GM12864 (cell line): Measurements from ENCODE around the gene ZMAT5.

ENCODE experiments used
- DNase-seq: peaks from one replicate; pipeline ENCODE4 v3.0.0-alpha.2; 2011; ENCODE audit warnings: low read depth
- H3K4me3 ChIP-seq: 2 replicates; pipeline ENCODE4 v1.5.1; 2011; ENCODE audit warnings: mild to moderate bottlenecking, low read depth, low read length, control low read depth
- TF ChIP-seq, protein P1 (sequence below): IDR thresholded peaks from 2 replicates; pipeline ENCODE4 v1.5.1; 2011; ENCODE audit warnings: low read depth, mild to moderate bottlenecking, moderate library complexity, low read length, control low read depth, inconsistent platforms; ENCODE audit errors: missing control alignments

The ZMAT5 gene

DNA sequence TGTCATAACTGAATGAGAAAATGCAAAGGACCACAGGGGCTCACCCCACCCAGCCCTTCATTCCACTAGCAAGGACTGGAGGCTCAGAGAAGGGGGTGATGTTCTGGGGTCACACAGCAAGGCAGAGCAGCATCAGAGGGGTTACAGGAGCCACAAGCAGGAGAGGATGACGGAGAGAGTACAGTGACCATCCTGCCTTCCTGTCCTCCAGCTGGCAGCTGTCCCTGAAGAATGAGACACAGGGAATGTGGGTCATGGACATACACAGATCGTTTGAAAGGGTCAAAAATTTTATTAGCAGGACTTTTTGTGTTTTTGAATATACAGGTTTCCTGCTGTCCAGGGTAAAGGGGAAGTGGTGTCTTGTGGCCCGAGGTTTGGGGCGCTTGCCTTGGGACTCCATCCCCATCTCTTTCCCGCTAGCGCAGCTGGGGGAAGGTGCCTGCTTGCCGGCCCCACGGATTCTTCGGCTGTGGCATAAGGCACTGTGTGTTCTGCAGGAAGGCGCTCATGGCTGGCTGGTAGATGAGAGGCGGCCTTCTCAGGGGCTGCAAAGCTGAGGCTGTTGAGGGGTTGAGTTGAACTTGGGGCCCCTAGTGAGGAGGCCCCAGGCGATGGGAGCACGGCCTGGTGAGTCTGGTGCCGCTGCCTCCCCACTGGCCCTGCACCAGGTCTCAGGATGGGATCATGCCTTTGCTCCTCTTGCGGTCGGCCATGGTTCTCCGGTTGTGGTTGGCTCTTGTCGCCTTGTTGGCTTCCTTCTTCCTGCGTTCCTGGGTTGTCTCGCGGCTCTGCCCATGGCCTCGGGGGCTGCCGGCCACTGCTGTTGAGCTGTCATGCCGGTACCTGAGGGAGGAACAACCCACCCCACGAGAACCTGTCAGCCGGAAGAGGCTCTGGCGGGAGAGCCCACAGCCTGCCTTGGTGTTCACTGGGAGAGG, 21.8 kb upstream of the ZMAT5 start:
- H3K4me3 ChIP-seq: no peak overlapping the region
- DNase-seq: no peak
- TF ChIP-seq, protein P1, sequence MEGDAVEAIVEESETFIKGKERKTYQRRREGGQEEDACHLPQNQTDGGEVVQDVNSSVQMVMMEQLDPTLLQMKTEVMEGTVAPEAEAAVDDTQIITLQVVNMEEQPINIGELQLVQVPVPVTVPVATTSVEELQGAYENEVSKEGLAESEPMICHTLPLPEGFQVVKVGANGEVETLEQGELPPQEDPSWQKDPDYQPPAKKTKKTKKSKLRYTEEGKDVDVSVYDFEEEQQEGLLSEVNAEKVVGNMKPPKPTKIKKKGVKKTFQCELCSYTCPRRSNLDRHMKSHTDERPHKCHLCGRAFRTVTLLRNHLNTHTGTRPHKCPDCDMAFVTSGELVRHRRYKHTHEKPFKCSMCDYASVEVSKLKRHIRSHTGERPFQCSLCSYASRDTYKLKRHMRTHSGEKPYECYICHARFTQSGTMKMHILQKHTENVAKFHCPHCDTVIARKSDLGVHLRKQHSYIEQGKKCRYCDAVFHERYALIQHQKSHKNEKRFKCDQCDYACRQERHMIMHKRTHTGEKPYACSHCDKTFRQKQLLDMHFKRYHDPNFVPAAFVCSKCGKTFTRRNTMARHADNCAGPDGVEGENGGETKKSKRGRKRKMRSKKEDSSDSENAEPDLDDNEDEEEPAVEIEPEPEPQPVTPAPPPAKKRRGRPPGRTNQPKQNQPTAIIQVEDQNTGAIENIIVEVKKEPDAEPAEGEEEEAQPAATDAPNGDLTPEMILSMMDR: no peak

- DNase-seq: no peak
- TF ChIP-seq, protein P1: no peak
- H3K4me3 ChIP-seq: no peak overlapping the region
Observed at GRCh38 chr22:29787371-29787980, 20.7 kb upstream of the ZMAT5 start.

GRCh38 chr22:29786031-29786430, 19.2 kb upstream of the ZMAT5 start:
- TF ChIP-seq, protein P1: no peak
- no peak for DNase-seq
- H3K4me3 ChIP-seq: no peak overlapping the region

DNA sequence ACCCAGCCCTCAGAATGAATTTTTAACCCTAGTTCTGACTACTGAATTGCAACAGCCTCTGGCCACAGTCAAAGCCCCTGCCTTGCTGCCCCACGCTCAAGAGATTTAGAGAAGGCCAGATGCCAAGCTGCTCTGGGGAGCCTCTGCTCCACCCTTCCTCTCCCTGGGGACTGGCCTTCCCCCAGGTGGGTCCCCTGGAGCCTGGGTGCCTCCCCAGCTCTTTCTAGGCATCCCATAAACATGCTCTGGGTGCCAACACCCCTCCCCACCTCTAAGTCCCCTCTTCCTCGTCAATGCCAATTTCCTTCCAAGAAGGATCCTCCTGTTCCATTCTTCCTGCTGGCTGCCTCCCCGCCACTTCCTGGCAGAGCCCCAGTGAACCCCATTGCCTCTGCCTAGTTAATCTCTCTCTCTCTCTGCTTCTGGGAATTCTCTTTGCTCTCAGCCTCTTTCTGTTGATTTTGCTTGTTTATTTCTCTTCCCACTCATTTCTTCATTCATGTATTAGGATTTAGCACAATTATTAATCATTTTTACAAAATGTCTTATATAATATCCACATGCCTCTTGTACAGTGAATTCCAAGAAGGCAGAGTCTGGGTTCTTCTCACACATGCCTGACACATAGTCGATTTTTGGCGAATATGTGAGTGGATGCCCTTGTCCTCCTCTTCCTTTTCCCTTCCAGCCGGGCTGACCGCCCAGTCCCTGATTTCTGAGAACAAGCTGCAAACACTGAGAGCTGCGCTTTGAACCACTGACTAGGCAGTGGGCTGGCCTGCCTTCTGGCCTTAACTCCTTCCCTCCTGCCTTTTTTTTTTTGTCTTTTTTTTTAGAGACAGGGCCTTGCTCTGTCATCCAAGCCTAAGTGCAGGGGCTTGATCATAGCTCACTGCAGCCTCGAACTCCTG, 17.9 kb upstream of the ZMAT5 start:
- TF ChIP-seq, protein P1: no peak
- DNase-seq: no peak
- H3K4me3 ChIP-seq: no peak overlapping the region

DNA sequence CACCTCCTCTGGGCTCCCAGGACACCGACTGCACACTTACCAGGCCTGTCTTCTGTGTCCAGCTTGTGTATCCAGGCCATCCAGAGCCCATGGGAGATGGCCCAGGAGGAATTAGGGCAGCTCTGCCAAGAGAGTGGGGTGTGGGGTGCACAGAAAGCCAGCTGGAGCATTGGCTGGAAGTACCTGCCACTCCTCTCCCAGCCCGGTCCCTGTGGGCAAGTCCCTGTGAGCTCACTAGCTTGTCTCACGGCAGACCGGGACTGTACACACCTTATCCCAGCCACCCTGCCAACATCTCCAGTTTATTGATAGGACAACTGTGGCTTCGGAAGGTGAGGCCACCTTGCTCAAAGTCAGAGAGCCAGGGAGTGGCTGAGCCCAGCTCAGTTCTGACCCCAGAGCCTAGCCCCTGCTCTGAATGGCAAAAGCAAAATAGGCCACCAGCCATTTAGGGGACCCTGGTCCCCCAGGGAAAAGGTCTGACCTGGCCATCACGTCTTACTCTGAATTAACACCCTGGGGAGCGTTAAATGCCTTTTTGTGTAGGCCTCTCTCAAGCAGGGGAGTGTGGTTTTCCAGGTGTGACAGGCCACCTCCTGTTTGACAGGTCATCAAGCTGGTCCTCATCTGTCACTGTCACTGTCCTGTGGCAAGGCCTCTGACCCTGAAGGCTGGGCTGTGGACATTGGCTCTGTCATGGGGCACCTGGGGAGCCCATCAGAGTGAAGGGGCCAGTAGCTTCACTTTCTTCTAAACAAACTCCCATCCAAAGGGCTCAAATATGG, 15.4 kb upstream of the ZMAT5 start:
- TF ChIP-seq, protein P1: no peak
- no peak for DNase-seq
- H3K4me3 ChIP-seq: no peak overlapping the region
